PC-9 (cell line): Measurements from ENCODE around the gene BAZ1B. TPM values are rescaled to one million over a fixed set of nuclear protein-coding genes. Genes with fewer than 3 reads are reported as not detected.

Experiments used
- BruUV-seq: library from RNA; stranded (reverse); fragments of 400-500 nt; replicated peaks from 2 replicates; lab custom pipeline; 2021; lab: Mats Ljungman, UMichigan
- CTCF ChIA-PET: fragments of 300-600 bp; sonication (Branson Sonifier 250); formaldehyde crosslinking; loops from one replicate; lab custom pipeline; 2022; ENCODE audit warnings: antibody characterized with exemption; lab: Charles Lee
- POLR2A ChIA-PET: fragments of 300-600 bp; sonication (Branson Sonifier 250); formaldehyde crosslinking; loops from one replicate; lab custom pipeline; 2022; ENCODE audit warnings: antibody characterized with exemption; ENCODE audit not compliant: unreplicated experiment; lab: Charles Lee
- DNase-seq, 2 experiments: peaks; one replicate each; pipeline versions ENCODE4 v3.0.0 to v3.0.0-alpha.2; 2015 to 2022; ENCODE audit warnings: mixed read lengths in 1 of 2
- H2AFZ ChIP-seq: fragments of 200-600 bp; sonication (generic); 2 replicates; pipeline ENCODE4 v1.8.1; 2017; ENCODE audit warnings: antibody characterized with exemption
- H3F3A ChIP-seq: fragments of 200-600 bp; sonication (generic); 2 replicates; pipeline ENCODE4 v1.8.1; 2017; ENCODE audit warnings: antibody characterized with exemption, mild to moderate bottlenecking, low read depth; ENCODE audit not compliant: insufficient read depth
- H3K27ac ChIP-seq: fragments of 200-600 bp; sonication (generic); 2 replicates; pipeline ENCODE4 v1.6.1; 2016; ENCODE audit warnings: mixed run types
- H3K27me3 ChIP-seq: fragments of 200-600 bp; sonication (generic); 2 replicates; pipeline ENCODE4 v1.6.1; 2016; ENCODE audit warnings: low read depth, mixed run types; ENCODE audit not compliant: insufficient read depth
- H3K36me3 ChIP-seq: fragments of 200-600 bp; sonication (generic); 2 replicates; pipeline ENCODE4 v1.6.1; 2016; ENCODE audit warnings: low read depth, mixed run types
- H3K4me1 ChIP-seq: fragments of 200-600 bp; sonication (generic); replicated peaks from 2 replicates; pipeline ENCODE4 v1.6.1; 2016; ENCODE audit warnings: mixed run types; ENCODE audit not compliant: insufficient read depth
- H3K4me2 ChIP-seq: fragments of 200-600 bp; sonication (generic); 2 replicates; pipeline ENCODE4 v1.6.1; 2017; ENCODE audit warnings: mixed run types
- H3K4me3 ChIP-seq: fragments of 200-600 bp; sonication (generic); 2 replicates; pipeline ENCODE4 v1.6.1; 2016; ENCODE audit warnings: mixed run types
- H3K79me2 ChIP-seq: fragments of 200-600 bp; sonication (generic); 2 replicates; pipeline ENCODE4 v1.6.1; 2017; ENCODE audit warnings: low read depth, mixed run types
- H3K9me2 ChIP-seq: fragments of 200-600 bp; sonication (generic); 2 replicates; pipeline ENCODE4 v1.8.1; 2017; ENCODE audit warnings: mild to moderate bottlenecking; ENCODE audit not compliant: insufficient read depth
- H3K9me3 ChIP-seq: fragments of 200-600 bp; sonication (generic); 2 replicates; pipeline ENCODE4 v1.8.1; 2016; ENCODE audit warnings: low read depth; ENCODE audit not compliant: insufficient read depth
- H4K20me1 ChIP-seq: fragments of 200-600 bp; sonication (generic); 2 replicates; pipeline ENCODE4 v1.8.1; 2017; ENCODE audit not compliant: insufficient read depth
- CTCF ChIP-seq: fragments of 200-600 bp; sonication (generic); conservative IDR thresholded peaks from 2 replicates; pipeline ENCODE4 v1.6.1; 2017; ENCODE audit warnings: mixed run types, antibody characterized with exemption, mild to moderate bottlenecking, moderate library complexity
- EZH2 ChIP-seq: fragments of 200-600 bp; sonication (generic); IDR thresholded peaks from 2 replicates; pipeline ENCODE4 v1.8.0; 2017; ENCODE audit warnings: antibody characterized with exemption, low read depth
- intact Hi-C: fragments of 100-400 bp; cut with micrococcal nuclease; formaldehyde crosslinking; loops from one replicate; pipeline ENCODE4 v1.10.0; 2022; ENCODE audit not compliant: unreplicated experiment
- total RNA-seq: library from RNA; stranded (reverse); gene quantifications from 2 replicates; pipeline ENCODE4 v1.2.3, GENCODE V29; 2021

The BAZ1B gene
- total RNA-seq, 1 experiment from 2014 or later: 88.4 TPM

GRCh38 chr7:73521636-73522104 lies 423 bp downstream of the BAZ1B start:
- BruUV-seq: no TSS peak
- Histone ChIP-seq H4K20me1 (peaks cover 24% of the 10 kb centered on the region), H3F3A (peaks cover 4% of the 10 kb centered on the region; the same call in 1 of the 2 replicates), H3K36me3 (peaks cover 13% of the 10 kb centered on the region), H3K4me3 (peak overlapping the region; percentile 84), H3K4me2 (peak overlapping the region; percentile 96), H3K9me2 (no peaks in the 10 kb centered on the region), H3K27ac (peak overlapping the region; percentile 39), H3K27me3 (no peaks in the 10 kb centered on the region), H3K79me2 (peaks cover 48% of the 10 kb centered on the region), H2AFZ (peak overlapping the region; percentile 81; the same call in 1 of the 2 replicates), H3K4me1 (peaks cover 28% of the 10 kb centered on the region), H3K9me3 (no peaks in the 10 kb centered on the region)
- no peak for TF ChIP-seq CTCF
- no peak for TF ChIP-seq EZH2
- intact Hi-C loops: loop anchor here (1.0 to 5.0 kb wide), 5 partner anchors 35 to 336 kb away; partner anchors contain the start of genes TBL2 and VPS37D
- CTCF ChIA-PET: interaction anchor here (0.6 kb wide), 1 partner anchor 221 kb away, joined by 3 read pairs; no protein-coding TSS in a partner anchor
- POLR2A ChIA-PET: interaction anchor here (0.5 to 1.0 kb wide), 4 partner anchors 9 to 872 kb away, joined by 3 to 5 read pairs (median 5); no protein-coding TSS in a partner anchor
- peak in 1 of 2 experiments; percentile 66 for DNase-seq

GRCh38 chr7:73520673-73521635 lies 1.1 kb downstream of the BAZ1B start:
- CTCF ChIA-PET: interaction anchor here (0.7 kb wide), 1 partner anchor 290 kb away, joined by 6 read pairs; no protein-coding TSS in a partner anchor
- H3K9me2 ChIP-seq: no peaks in the 10 kb centered on the region
- peak overlapping the region; percentile 14 for H3K27ac ChIP-seq
- DNase-seq: no peak
- peak overlapping the region; percentile 96 for H3K4me2 ChIP-seq
- POLR2A ChIA-PET: interaction anchor here (0.5 to 0.7 kb wide), 5 partner anchors 8 to 210 kb away, joined by 3 to 27 read pairs (median 5); no protein-coding TSS in a partner anchor
- H3K36me3 ChIP-seq: peaks cover 13% of the 10 kb centered on the region
- BruUV-seq: no TSS peak
- H3K4me3 ChIP-seq: peak overlapping the region; percentile 84
- peaks cover 55% of the 10 kb centered on the region for H3K79me2 ChIP-seq
- H3K4me1 ChIP-seq: peaks cover 28% of the 10 kb centered on the region
- peak overlapping the region; percentile 81; the same call in 1 of the 2 replicates for H2AFZ ChIP-seq
- intact Hi-C loops: loop anchor here (5.0 kb wide), 3 partner anchors 56 to 336 kb away; partner anchors contain the start of genes TBL2 and VPS37D
- H3K9me3 ChIP-seq: no peaks in the 10 kb centered on the region
- peaks cover 24% of the 10 kb centered on the region for H4K20me1 ChIP-seq
- peaks cover 4% of the 10 kb centered on the region; the same call in 1 of the 2 replicates for H3F3A ChIP-seq
- TF ChIP-seq EZH2 (no peak), CTCF (no peak)
- H3K27me3 ChIP-seq: no peaks in the 10 kb centered on the region
